ENCODE measurements around the gene ZNF691. TPM values are rescaled to one million over a fixed set of nuclear protein-coding genes. Genes with fewer than 3 reads are reported as not detected.
"Not testable (repeated sequence)": the region's sequence is repeated elsewhere in the genome, so short reads cannot be mapped to it uniquely, and the experiment has no call there.

ZNF691 gene
- total RNA-seq, 1 experiment from 2014 or later, result 9.5 TPM

DNA sequence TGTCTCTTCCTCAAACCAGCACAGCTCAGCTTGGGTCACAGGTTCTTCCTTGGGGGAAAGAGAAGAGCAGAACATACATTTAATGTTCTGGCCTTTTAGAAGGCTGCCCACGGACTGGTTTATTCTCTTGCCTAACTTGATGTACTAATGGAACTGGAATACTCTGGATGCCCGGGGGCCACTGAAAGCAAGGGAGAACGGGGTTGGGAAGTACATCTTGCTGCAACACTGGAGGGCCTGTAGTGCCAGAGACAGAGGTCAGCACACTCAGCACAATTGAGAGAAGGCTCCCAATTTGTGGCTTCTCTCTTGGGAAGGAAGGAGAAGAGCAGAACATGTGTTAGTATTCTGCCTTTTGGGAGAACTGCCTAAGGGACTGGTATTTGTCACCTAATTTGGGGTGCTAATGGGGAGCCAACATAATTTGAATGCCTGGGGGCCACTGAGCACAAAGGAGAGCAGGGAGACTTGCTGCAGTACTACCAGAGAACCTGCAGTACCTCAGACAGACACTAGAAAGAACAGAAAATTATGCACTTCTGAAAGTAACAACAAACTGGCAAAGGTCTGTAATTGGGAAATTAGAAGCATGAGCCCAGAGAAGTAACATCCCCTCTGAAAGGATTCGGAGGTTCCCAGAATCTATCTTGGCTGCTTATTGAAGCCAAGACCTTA is 14.1 kb downstream of the ZNF691 start:
- no peak for DNase-seq (ENCODE audit: unreplicated experiment)
- H3K4me1 Mint-ChIP-seq (ENCODE audit: insufficient read depth, unreplicated experiment), result peaks cover 5% of the 10 kb centered on the region
- H3K9me3 Mint-ChIP-seq (ENCODE audit: unreplicated experiment), result peaks cover 30% of the 10 kb centered on the region
- no peak overlapping the region for H3K4me3 Mint-ChIP-seq (ENCODE audit: unreplicated experiment)
- no TSS peak for BruUV-seq (replicated peaks)
- TF ChIP-seq CTCF (IDR thresholded peaks at IDR 0.05; ENCODE audit: unreplicated experiment), result no peak
- peaks cover 54% of the 10 kb centered on the region for H3K27me3 Mint-ChIP-seq (ENCODE audit: insufficient read depth, unreplicated experiment)
- no peaks in the 10 kb centered on the region for H3K36me3 Mint-ChIP-seq (ENCODE audit: insufficient read depth, unreplicated experiment)
- no peak overlapping the region for H3K27ac Mint-ChIP-seq (ENCODE audit: low read depth, unreplicated experiment)
- intact Hi-C loops (cut with micrococcal nuclease), result no loop called here
- POLR2A ChIA-PET, result no interaction called here
- CTCF ChIA-PET, result interaction anchor here (0.5 kb wide), 1 partner anchor 45 kb away, joined by 3 read pairs; no protein-coding TSS in a partner anchor

DNA sequence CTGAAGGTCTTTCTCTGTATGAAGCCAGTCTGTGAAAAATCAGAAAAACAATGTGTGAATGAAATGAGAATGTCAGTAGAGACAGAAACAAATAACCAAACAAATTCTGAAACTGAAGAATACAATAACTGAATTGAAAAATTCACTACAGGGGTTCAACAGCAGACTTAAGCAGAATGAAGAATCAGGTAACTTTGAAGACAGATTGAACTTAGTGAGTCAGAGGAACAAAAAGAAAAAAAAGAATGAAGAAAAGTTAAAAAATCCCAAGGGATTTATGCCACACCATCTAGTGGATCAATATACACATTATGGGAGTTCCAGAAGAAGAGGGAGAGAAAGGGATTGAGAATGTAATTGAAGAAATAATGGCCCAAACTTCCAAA is 14.6 kb downstream of the ZNF691 start:
- Mint-ChIP-seq H3K27me3 (ENCODE audit: insufficient read depth, unreplicated experiment) (peaks cover 59% of the 10 kb centered on the region), H3K9me3 (ENCODE audit: unreplicated experiment) (peaks cover 24% of the 10 kb centered on the region), H3K36me3 (ENCODE audit: insufficient read depth, unreplicated experiment) (no peaks in the 10 kb centered on the region), H3K4me3 (ENCODE audit: unreplicated experiment) (no peak overlapping the region), H3K27ac (ENCODE audit: low read depth, unreplicated experiment) (no peak overlapping the region), H3K4me1 (ENCODE audit: insufficient read depth, unreplicated experiment) (peaks cover 5% of the 10 kb centered on the region)
- BruUV-seq (replicated peaks), result no TSS peak
- ChIA-PET POLR2A (no interaction called here), CTCF (interaction anchor here (0.5 kb wide), 1 partner anchor 46 kb away, joined by 3 read pairs; no protein-coding TSS in a partner anchor)
- no peak for DNase-seq (ENCODE audit: unreplicated experiment)
- intact Hi-C loops (cut with micrococcal nuclease), result no loop called here
- TF ChIP-seq CTCF (IDR thresholded peaks at IDR 0.05; ENCODE audit: unreplicated experiment), result no peak

- no peak overlapping the region for H3K4me3 Mint-ChIP-seq (ENCODE audit: unreplicated experiment)
Observed at GRCh38 chr1:42866549-42866948, 20.1 kb downstream of the ZNF691 start.

DNA sequence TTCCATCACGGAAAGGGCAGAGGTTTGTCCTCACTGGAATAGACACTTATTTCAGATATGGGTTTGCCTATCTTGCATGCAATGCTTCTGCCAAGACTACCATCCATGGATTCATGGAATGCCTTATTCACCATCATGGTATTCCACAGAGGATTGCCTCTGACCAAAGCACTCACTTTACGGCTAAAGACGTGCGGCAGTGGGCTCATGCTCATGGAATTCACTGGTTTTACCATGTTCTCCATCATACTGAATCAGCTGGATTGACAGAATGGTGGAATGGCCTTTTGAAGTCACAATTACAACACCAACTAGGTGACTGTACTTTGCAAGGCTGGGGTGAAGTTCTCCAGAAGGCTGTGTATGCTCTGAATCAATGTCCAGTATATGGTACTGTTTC is 22.1 kb downstream of the ZNF691 start:
- H3K36me3 Mint-ChIP-seq (ENCODE audit: insufficient read depth, unreplicated experiment); H3K4me1 Mint-ChIP-seq (ENCODE audit: insufficient read depth, unreplicated experiment); POLR2A ChIA-PET; intact Hi-C loops (cut with micrococcal nuclease); H3K27ac Mint-ChIP-seq (ENCODE audit: low read depth, unreplicated experiment); CTCF ChIA-PET; BruUV-seq (replicated peaks); DNase-seq (ENCODE audit: unreplicated experiment); H3K9me3 Mint-ChIP-seq (ENCODE audit: unreplicated experiment); H3K4me3 Mint-ChIP-seq (ENCODE audit: unreplicated experiment): not testable (repeated sequence)
- peaks cover 29% of the 10 kb centered on the region for H3K27me3 Mint-ChIP-seq (ENCODE audit: insufficient read depth, unreplicated experiment)

More at GRCh38 chr1:42866549-42866948, 20.1 kb downstream of the ZNF691 start:
- intact Hi-C loops (cut with micrococcal nuclease), result no loop called here
- no peak for DNase-seq (ENCODE audit: unreplicated experiment)
- H3K9me3 Mint-ChIP-seq (ENCODE audit: unreplicated experiment), result no peaks in the 10 kb centered on the region
- POLR2A ChIA-PET, result no interaction called here
- no peak overlapping the region for H3K27ac Mint-ChIP-seq (ENCODE audit: low read depth, unreplicated experiment)
- CTCF ChIA-PET, result interaction anchor here (0.6 kb wide), 1 partner anchor 20 kb away, joined by 3 read pairs; the partner anchor contains the start of gene ZNF691
- no peak for TF ChIP-seq CTCF (IDR thresholded peaks at IDR 0.05; ENCODE audit: unreplicated experiment)
- BruUV-seq (replicated peaks), result no TSS peak
- H3K36me3 Mint-ChIP-seq (ENCODE audit: insufficient read depth, unreplicated experiment), result no peaks in the 10 kb centered on the region
- peaks cover 5% of the 10 kb centered on the region for H3K4me1 Mint-ChIP-seq (ENCODE audit: insufficient read depth, unreplicated experiment)
- H3K27me3 Mint-ChIP-seq (ENCODE audit: insufficient read depth, unreplicated experiment), result peaks cover 40% of the 10 kb centered on the region

DNA sequence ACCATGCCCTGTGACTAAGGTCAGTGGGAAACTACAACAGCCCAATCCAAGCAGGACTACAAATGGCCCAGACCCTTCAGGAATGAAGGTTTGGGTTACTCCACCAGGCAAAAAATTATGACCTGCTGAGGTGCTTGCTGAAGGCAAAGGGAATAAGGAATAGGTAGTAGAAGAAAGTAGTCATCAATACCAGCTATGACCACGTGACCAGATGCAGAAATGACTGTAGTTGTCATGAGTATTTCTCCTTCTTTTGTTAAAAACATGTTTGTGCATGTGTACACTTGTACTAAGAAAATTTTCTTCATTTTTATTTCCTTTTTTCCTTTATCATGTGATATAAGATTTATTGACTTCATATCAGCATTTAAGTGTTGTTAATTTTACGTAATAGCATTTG is 22.8 kb downstream of the ZNF691 start:
- H3K9me3 Mint-ChIP-seq (ENCODE audit: unreplicated experiment); H3K36me3 Mint-ChIP-seq (ENCODE audit: insufficient read depth, unreplicated experiment); BruUV-seq (replicated peaks); H3K4me1 Mint-ChIP-seq (ENCODE audit: insufficient read depth, unreplicated experiment); H3K4me3 Mint-ChIP-seq (ENCODE audit: unreplicated experiment); H3K27ac Mint-ChIP-seq (ENCODE audit: low read depth, unreplicated experiment); DNase-seq (ENCODE audit: unreplicated experiment); intact Hi-C loops (cut with micrococcal nuclease); POLR2A ChIA-PET: not testable (repeated sequence)
- CTCF ChIA-PET, result interaction anchor here (0.6 kb wide), 1 partner anchor 203 kb away, joined by 4 read pairs; no protein-coding TSS in a partner anchor
- H3K27me3 Mint-ChIP-seq (ENCODE audit: insufficient read depth, unreplicated experiment), result peaks cover 21% of the 10 kb centered on the region

DNA sequence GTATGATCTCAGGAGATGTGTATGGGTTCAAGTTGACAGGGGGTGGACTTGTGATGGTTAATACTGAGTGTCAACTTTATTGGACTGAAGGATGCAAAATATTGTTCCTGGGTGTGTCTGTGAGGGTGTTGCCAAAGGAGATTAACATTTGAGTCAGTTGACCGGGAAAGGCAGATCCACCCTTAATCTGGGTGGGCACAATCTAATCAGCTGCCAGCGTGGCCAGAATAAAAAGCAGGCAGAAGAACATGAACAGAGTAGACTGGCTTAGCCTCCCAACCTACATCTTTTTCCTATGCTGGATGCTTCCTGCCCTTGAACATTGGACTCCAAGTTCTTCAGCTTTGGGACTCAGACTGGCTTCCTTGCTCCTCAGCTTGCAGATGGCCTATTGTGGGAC is 23.3 kb downstream of the ZNF691 start:
- CTCF ChIA-PET; BruUV-seq (replicated peaks); H3K4me3 Mint-ChIP-seq (ENCODE audit: unreplicated experiment); intact Hi-C loops (cut with micrococcal nuclease); POLR2A ChIA-PET; H3K27ac Mint-ChIP-seq (ENCODE audit: low read depth, unreplicated experiment); H3K9me3 Mint-ChIP-seq (ENCODE audit: unreplicated experiment); H3K36me3 Mint-ChIP-seq (ENCODE audit: insufficient read depth, unreplicated experiment); H3K4me1 Mint-ChIP-seq (ENCODE audit: insufficient read depth, unreplicated experiment); DNase-seq (ENCODE audit: unreplicated experiment): not testable (repeated sequence)
- H3K27me3 Mint-ChIP-seq (ENCODE audit: insufficient read depth, unreplicated experiment), result peaks cover 16% of the 10 kb centered on the region

- H3K4me1 Mint-ChIP-seq (ENCODE audit: insufficient read depth, unreplicated experiment); DNase-seq (ENCODE audit: unreplicated experiment); H3K36me3 Mint-ChIP-seq (ENCODE audit: insufficient read depth, unreplicated experiment); BruUV-seq (replicated peaks); H3K4me3 Mint-ChIP-seq (ENCODE audit: unreplicated experiment); intact Hi-C loops (cut with micrococcal nuclease); CTCF ChIA-PET; H3K27ac Mint-ChIP-seq (ENCODE audit: low read depth, unreplicated experiment); H3K9me3 Mint-ChIP-seq (ENCODE audit: unreplicated experiment): not testable (repeated sequence)
- peaks cover 31% of the 10 kb centered on the region for H3K27me3 Mint-ChIP-seq (ENCODE audit: insufficient read depth, unreplicated experiment)
- POLR2A ChIA-PET, result interaction anchor here (1.2 kb wide), 1 partner anchor 130 kb away, joined by 3 read pairs; no protein-coding TSS in a partner anchor
Observed at GRCh38 chr1:42873108-42873507, 26.7 kb downstream of the ZNF691 start.
